Fibroblast of skin of abdomen (primary cell): Measurements from ENCODE around the gene KIF6.
"Not testable (repeated sequence)": the region's sequence is repeated elsewhere in the genome, so short reads cannot be mapped to it uniquely, and the experiment has no call there.

Experiments
- DNase-seq: peaks from one replicate; pipeline ENCODE4 v3.0.0-alpha.2; 2013

KIF6 gene

GRCh38 chr6:39495640-39496039, 229.6 kb downstream of the KIF6 start:
- no peak for DNase-seq

- DNase-seq = peak; percentile 57
Observed at GRCh38 chr6:39494998-39495397, 230.2 kb downstream of the KIF6 start.

GRCh38 chr6:39493777-39494176, 231.4 kb downstream of the KIF6 start:
- DNase-seq = peak; percentile 66

- peak; percentile 87 for DNase-seq
Observed at GRCh38 chr6:39493174-39493573, 232.0 kb downstream of the KIF6 start.

- DNase-seq = peak; percentile 14
Observed at GRCh38 chr6:39490108-39490507, 235.1 kb downstream of the KIF6 start.

- DNase-seq = no peak
Observed at GRCh38 chr6:39488255-39488879, 236.8 kb downstream of the KIF6 start.

- DNase-seq = no peak
Observed at GRCh38 chr6:39484276-39484675, 240.9 kb downstream of the KIF6 start.

GRCh38 chr6:39479819-39480218, 245.4 kb downstream of the KIF6 start:
- DNase-seq = not testable (repeated sequence)

GRCh38 chr6:39476670-39477069, 248.5 kb downstream of the KIF6 start:
- no peak for DNase-seq

- DNase-seq = peak; percentile 31
Observed at GRCh38 chr6:39476151-39476550, 249.1 kb downstream of the KIF6 start.

GRCh38 chr6:39471954-39472659, 253.1 kb downstream of the KIF6 start:
- no peak for DNase-seq

- DNase-seq = no peak
Observed at GRCh38 chr6:39470506-39470905, 254.7 kb downstream of the KIF6 start.

GRCh38 chr6:39468385-39468784, 256.8 kb downstream of the KIF6 start:
- no peak for DNase-seq

- no peak for DNase-seq
Observed at GRCh38 chr6:39466631-39467030, 258.6 kb downstream of the KIF6 start.

GRCh38 chr6:39465539-39465938, 259.7 kb downstream of the KIF6 start:
- no peak for DNase-seq

GRCh38 chr6:39464067-39464466, 261.1 kb downstream of the KIF6 start:
- no peak for DNase-seq

GRCh38 chr6:39453956-39454524, 271.2 kb downstream of the KIF6 start:
- no peak for DNase-seq

GRCh38 chr6:39453241-39453640, 272.0 kb downstream of the KIF6 start:
- peak; percentile 75 for DNase-seq

- DNase-seq = peak; percentile 78
Observed at GRCh38 chr6:39452306-39453145, 272.7 kb downstream of the KIF6 start.

- no peak for DNase-seq
Observed at GRCh38 chr6:39451831-39452230, 273.4 kb downstream of the KIF6 start.

- no peak for DNase-seq
Observed at GRCh38 chr6:39449022-39449421, 276.2 kb downstream of the KIF6 start.

- DNase-seq = peak; percentile 26
Observed at GRCh38 chr6:39446909-39447308, 278.3 kb downstream of the KIF6 start.

- no peak for DNase-seq
Observed at GRCh38 chr6:39445667-39446066, 279.5 kb downstream of the KIF6 start.
